Fibroblast of mammary gland (primary cell): ENCODE measurements around the gene CERS6.
A peak's percentile ranks its signal among the peaks of the same experiment; 100 is the strongest.

Experiments used
- DNase-seq: peaks from one replicate; pipeline ENCODE4 v3.0.0-alpha.2; 2010; ENCODE audit warnings: low read depth
- H3K4me3 ChIP-seq: 2 replicates; pipeline ENCODE4 v1.5.1; 2011; ENCODE audit warnings: low read depth, mild to moderate bottlenecking, low read length, moderate library complexity; ENCODE audit not compliant: control insufficient read depth
- TF ChIP-seq, protein P1 (sequence below): conservative IDR thresholded peaks from 2 replicates; pipeline ENCODE4 v1.5.1; 2011; ENCODE audit warnings: low read depth, low read length, inconsistent platforms; ENCODE audit not compliant: control insufficient read depth, insufficient read depth

CERS6 gene

DNA sequence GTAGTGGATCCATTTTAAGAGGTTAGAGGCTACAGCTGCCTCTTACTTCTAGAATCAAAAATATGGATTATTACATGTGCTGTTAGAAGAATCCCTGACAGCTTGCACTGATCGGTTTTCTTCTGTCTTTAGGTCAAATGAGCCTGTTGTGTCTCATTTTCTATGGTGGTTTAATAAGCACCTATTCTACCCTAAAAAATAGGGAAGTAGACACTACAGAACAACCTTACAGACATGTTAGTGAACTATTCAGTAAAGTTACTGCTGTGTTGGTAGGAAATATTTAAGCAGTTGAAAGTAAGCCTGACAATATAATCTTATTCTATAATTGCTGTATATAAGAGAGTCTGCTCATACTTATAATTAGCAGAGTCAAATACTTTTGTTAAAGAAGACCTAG lies 177.8 kb downstream of the CERS6 start:
- no peak for DNase-seq
- H3K4me3 ChIP-seq, result no peak overlapping the region
- TF ChIP-seq, protein P1, sequence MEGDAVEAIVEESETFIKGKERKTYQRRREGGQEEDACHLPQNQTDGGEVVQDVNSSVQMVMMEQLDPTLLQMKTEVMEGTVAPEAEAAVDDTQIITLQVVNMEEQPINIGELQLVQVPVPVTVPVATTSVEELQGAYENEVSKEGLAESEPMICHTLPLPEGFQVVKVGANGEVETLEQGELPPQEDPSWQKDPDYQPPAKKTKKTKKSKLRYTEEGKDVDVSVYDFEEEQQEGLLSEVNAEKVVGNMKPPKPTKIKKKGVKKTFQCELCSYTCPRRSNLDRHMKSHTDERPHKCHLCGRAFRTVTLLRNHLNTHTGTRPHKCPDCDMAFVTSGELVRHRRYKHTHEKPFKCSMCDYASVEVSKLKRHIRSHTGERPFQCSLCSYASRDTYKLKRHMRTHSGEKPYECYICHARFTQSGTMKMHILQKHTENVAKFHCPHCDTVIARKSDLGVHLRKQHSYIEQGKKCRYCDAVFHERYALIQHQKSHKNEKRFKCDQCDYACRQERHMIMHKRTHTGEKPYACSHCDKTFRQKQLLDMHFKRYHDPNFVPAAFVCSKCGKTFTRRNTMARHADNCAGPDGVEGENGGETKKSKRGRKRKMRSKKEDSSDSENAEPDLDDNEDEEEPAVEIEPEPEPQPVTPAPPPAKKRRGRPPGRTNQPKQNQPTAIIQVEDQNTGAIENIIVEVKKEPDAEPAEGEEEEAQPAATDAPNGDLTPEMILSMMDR, result no peak

DNA sequence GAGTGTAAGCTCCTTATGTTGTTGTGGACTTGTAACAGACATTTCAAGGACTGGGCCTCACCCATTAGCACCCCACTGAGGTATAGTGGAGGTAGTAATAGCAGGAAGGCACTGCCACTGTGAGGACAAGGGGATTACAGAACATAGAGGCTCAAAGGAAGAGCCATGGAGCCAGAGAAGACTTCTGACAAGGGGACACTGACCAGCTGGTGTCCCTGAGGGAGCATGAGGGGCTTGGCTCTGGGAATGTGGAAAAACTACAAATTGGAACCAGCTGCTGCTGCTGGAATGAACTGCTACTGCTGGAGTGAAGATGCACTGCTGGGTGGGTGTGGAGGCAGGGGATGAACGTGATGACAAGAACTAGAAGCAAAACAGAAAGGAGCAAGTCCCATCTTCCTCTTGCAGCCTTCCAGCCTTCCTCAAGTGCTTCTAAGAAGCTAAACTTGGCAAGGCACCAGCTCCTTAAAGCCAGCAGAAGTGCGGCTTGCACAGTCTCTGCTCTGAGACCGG lies 179.0 kb downstream of the CERS6 start:
- H3K4me3 ChIP-seq, result no peak overlapping the region
- peak; percentile 72 for DNase-seq
- TF ChIP-seq, protein P1, result no peak

DNA sequence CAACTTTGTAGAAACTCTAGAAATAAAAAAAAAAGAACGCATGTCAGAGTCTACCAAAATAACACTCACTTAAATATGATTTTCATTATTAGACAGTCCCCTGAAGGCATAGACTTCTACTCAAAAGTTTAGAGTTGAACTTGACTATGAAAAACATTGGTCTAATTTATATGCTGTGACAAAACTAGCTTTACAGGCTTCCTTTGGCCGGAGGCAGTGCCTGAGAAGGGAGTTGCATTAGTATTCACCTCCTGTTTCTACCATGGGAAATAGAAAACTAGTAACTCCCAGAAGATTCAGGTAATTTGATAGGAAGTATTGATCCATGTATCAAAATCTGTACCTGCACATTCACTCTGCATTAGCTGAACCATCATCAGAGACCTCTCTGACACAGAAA lies 182.9 kb downstream of the CERS6 start:
- H3K4me3 ChIP-seq, result no peak overlapping the region
- TF ChIP-seq, protein P1, result no peak
- DNase-seq, result no peak

DNA sequence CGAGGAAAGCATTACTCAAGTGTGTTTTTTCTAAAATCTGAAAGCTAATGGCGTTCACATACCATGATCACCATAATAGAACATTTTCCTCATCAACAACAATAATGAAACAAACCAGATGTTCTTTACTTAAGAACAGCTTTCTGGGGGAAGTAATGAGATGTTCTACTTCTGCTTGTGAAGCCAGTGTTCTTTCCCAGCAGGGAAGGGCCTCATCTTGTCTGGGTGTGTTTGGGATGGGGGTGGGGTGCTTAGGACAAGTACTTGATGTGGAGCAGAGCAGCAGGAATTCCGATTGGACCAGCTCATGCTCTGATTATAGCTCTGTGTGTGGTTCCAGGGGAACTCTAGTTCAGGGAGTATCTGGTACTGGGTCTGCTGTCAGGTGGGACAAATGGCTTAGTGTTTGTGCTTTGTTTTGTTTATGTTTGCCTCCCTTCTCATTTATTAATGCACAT lies 183.4 kb downstream of the CERS6 start:
- no peak overlapping the region for H3K4me3 ChIP-seq
- TF ChIP-seq, protein P1, result no peak
- DNase-seq, result peak; percentile 62

DNA sequence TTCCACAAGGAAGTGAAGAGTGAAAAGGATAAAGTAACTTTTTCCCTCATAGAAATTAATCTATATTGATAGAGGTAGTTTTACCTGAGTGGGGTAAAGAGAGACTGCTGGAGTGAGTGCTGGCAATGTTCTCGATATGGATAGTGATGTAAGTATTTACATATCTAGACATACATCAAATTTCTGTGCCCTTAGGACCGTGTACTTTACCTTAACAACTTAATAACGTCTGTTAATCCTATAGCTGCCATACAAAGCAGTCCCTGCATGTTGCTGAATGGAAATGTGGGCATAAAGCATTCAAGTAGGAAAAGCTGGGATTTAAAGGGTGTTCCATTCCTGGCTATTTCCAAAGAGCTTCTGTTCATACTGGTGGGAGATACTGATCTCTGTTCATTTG lies 184.0 kb downstream of the CERS6 start:
- no peak for DNase-seq
- TF ChIP-seq, protein P1, result no peak
- H3K4me3 ChIP-seq, result no peak overlapping the region

DNA sequence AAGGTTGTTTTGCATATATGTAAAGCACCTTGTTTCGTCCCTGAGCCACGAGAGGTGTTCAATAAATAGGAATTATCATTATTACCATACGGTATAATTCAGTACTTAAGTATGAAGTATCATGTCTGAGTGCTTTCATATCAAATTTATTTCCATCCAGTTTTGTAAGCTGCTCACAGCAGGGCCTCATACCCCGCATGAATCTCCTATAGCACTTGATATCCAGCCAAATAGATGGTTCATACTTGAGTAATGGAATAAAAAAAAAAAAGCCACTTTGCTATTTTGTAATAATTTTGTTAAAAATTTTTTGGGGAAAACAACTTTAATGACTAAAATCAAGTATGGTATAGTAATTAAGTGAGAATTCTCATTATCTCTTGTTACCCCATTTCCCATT lies 185.6 kb downstream of the CERS6 start:
- peak; percentile 30 for DNase-seq

More for the DNA sequence above, 185.6 kb downstream of the CERS6 start:
- TF ChIP-seq, protein P1, result no peak
- H3K4me3 ChIP-seq, result no peak overlapping the region
